ENCODE data around the gene LSS. TPM values are rescaled to one million over a fixed set of nuclear protein-coding genes. Genes with fewer than 3 reads are reported as not detected.
"Not testable (repeated sequence)": the region's sequence is repeated elsewhere in the genome, so short reads cannot be mapped to it uniquely, and the experiment has no call there.

LSS gene
- total RNA-seq, 2 experiments from 2014 or later, result 9.6 to 12.6 TPM

GRCh38 chr21:46144464-46145070 lies 84.0 kb downstream of the LSS start:
- Mint-ChIP-seq H3K27ac (peak overlapping the region; percentile 76), H3K4me1 (ENCODE audit: low read depth) (peaks cover 13% of the 10 kb centered on the region), H3K4me3 (no peak overlapping the region), H3K27me3 (ENCODE audit: low read depth) (no peaks in the 10 kb centered on the region), H3K9me3 (no peaks in the 10 kb centered on the region), H3K36me3 (ENCODE audit: low read depth) (no peaks in the 10 kb centered on the region)
- intact Hi-C loops (cut with micrococcal nuclease), result loop anchor here (1.0 to 2.0 kb wide), 7 partner anchors 40 to 314 kb away; partner anchors contain the start of genes COL6A2, DIP2A, PCNT and SPATC1L
- CTCF ChIA-PET, result interaction anchor here (0.7 to 2.2 kb wide), 6 partner anchors 8 to 174 kb away, joined by 3 to 11 read pairs (median 4); no protein-coding TSS in a partner anchor
- DNase-seq, result no peak

GRCh38 chr21:46142582-46143473 lies 85.7 kb downstream of the LSS start:
- intact Hi-C loops (cut with micrococcal nuclease), result loop anchor here (1.0 kb wide), 1 partner anchor 108 kb away; no protein-coding TSS in a partner anchor
- Mint-ChIP-seq H3K4me3 (no peak overlapping the region), H3K27ac (peak overlapping the region; percentile 73), H3K27me3 (ENCODE audit: low read depth) (no peaks in the 10 kb centered on the region), H3K4me1 (ENCODE audit: low read depth) (peaks cover 13% of the 10 kb centered on the region), H3K36me3 (ENCODE audit: low read depth) (no peaks in the 10 kb centered on the region), H3K9me3 (no peaks in the 10 kb centered on the region)
- peak; percentile 36 for DNase-seq
- CTCF ChIA-PET, result interaction anchor here (0.6 to 2.2 kb wide), 22 partner anchors 10 to 495 kb away, joined by 3 to 11 read pairs (median 4); partner anchors contain the start of genes C21orf58 and MCM3AP

- intact Hi-C loops (cut with micrococcal nuclease), result no loop called here
- no peak for DNase-seq
- no peak overlapping the region for H3K27ac Mint-ChIP-seq
Measured at GRCh38 chr21:46141767-46142581, 86.6 kb downstream of the LSS start.

GRCh38 chr21:46140352-46141003 lies 88.1 kb downstream of the LSS start:
- peaks cover 13% of the 10 kb centered on the region for H3K4me1 Mint-ChIP-seq (ENCODE audit: low read depth)
- H3K36me3 Mint-ChIP-seq (ENCODE audit: low read depth); intact Hi-C loops (cut with micrococcal nuclease); CTCF ChIA-PET; H3K27ac Mint-ChIP-seq; H3K27me3 Mint-ChIP-seq (ENCODE audit: low read depth); H3K4me3 Mint-ChIP-seq; DNase-seq; H3K9me3 Mint-ChIP-seq: not testable (repeated sequence)

More at GRCh38 chr21:46141767-46142581, 86.6 kb downstream of the LSS start:
- Mint-ChIP-seq H3K27me3 (ENCODE audit: low read depth) (no peaks in the 10 kb centered on the region), H3K36me3 (ENCODE audit: low read depth) (no peaks in the 10 kb centered on the region), H3K9me3 (no peaks in the 10 kb centered on the region), H3K4me3 (no peak overlapping the region), H3K4me1 (ENCODE audit: low read depth) (peaks cover 13% of the 10 kb centered on the region)
- CTCF ChIA-PET, result interaction anchor here (1.1 to 2.2 kb wide), 6 partner anchors 11 to 496 kb away, joined by 3 to 11 read pairs (median 5); no protein-coding TSS in a partner anchor

GRCh38 chr21:46139686-46140085 lies 88.9 kb downstream of the LSS start:
- H3K4me1 Mint-ChIP-seq (ENCODE audit: low read depth), result peaks cover 11% of the 10 kb centered on the region
- CTCF ChIA-PET, result no interaction called here
- intact Hi-C loops (cut with micrococcal nuclease), result no loop called here

GRCh38 chr21:46138383-46138970 lies 90.1 kb downstream of the LSS start:
- Mint-ChIP-seq H3K27ac (no peak overlapping the region), H3K4me1 (ENCODE audit: low read depth) (peaks cover 3% of the 10 kb centered on the region), H3K4me3 (no peak overlapping the region), H3K9me3 (no peaks in the 10 kb centered on the region), H3K27me3 (ENCODE audit: low read depth) (no peaks in the 10 kb centered on the region), H3K36me3 (ENCODE audit: low read depth) (no peaks in the 10 kb centered on the region)
- CTCF ChIA-PET, result no interaction called here
- intact Hi-C loops (cut with micrococcal nuclease), result no loop called here
- DNase-seq, result no peak

More at GRCh38 chr21:46139686-46140085, 88.9 kb downstream of the LSS start:
- H3K9me3 Mint-ChIP-seq, result no peaks in the 10 kb centered on the region
- no peak overlapping the region for H3K27ac Mint-ChIP-seq
- DNase-seq, result no peak
- H3K36me3 Mint-ChIP-seq (ENCODE audit: low read depth), result no peaks in the 10 kb centered on the region
- no peaks in the 10 kb centered on the region for H3K27me3 Mint-ChIP-seq (ENCODE audit: low read depth)
- H3K4me3 Mint-ChIP-seq, result no peak overlapping the region

Other genes starting within 250 kb of the LSS start
- gene COL6A1, start 247.0 kb downstream of the LSS start, total RNA-seq, result 1 to 10 TPM in 1 of 2 experiments, under 1 TPM in 1; 0.74 to 1.6 TPM
- 1 to 10 TPM; 6.7 to 8.4 TPM for gene COL6A2, start 130.7 kb downstream of the LSS start, total RNA-seq
- not detected for gene FTCD, start 73.2 kb downstream of the LSS start, total RNA-seq
- gene SPATC1L, start 44.3 kb downstream of the LSS start, total RNA-seq, result 1 to 10 TPM; 8.0 to 9.8 TPM
- gene MCM3AP, start 56.8 kb upstream of the LSS start, total RNA-seq, result 10 to 100 TPM; 86.7 to 89.8 TPM
- gene YBEY, start 57.6 kb upstream of the LSS start, total RNA-seq, result 10 to 100 TPM in 1 of 2 experiments, 1 to 10 TPM in 1; 9.9 to 11.0 TPM
- 10 to 100 TPM; 23.9 to 24.2 TPM for gene C21orf58, start 95.1 kb upstream of the LSS start, total RNA-seq
- gene PCNT, start 95.4 kb upstream of the LSS start, total RNA-seq, result 10 to 100 TPM; 42.1 to 42.7 TPM
- 10 to 100 TPM; 31.4 to 32.7 TPM for gene DIP2A, start 230.1 kb upstream of the LSS start, total RNA-seq

All from activated naive CD4-positive, alpha-beta T cell treated with anti-CD3 and anti-CD28 coated beads for 36 hours (primary cell).